Peyer's patch (tissue), 4 donors: Measurements from ENCODE around the gene KIF6.

ENCODE experiments used
- POLR2A ChIP-seq, 2 donors: fragments of 450-650 bp; IDR thresholded peaks; one replicate each; pipeline ENCODE4 v1.5.1; 2017; ENCODE audit warnings: antibody characterized with exemption in 2 of 2, mild to moderate bottlenecking in 2 of 2, moderate library complexity in 2 of 2
- TF ChIP-seq, protein P1 (sequence below), 6 experiments: fragments of 450-650 bp in 4 of 6; fragments of 200-600 bp in 2 of 6; sonication (generic) in 1 of 6; IDR thresholded peaks; one replicate each; pipeline ENCODE4 v1.5.1; 2017 to 2019; ENCODE audit warnings: antibody characterized with exemption in 6 of 6, mild to moderate bottlenecking in 3 of 6, moderate library complexity in 1 of 6

DNA sequence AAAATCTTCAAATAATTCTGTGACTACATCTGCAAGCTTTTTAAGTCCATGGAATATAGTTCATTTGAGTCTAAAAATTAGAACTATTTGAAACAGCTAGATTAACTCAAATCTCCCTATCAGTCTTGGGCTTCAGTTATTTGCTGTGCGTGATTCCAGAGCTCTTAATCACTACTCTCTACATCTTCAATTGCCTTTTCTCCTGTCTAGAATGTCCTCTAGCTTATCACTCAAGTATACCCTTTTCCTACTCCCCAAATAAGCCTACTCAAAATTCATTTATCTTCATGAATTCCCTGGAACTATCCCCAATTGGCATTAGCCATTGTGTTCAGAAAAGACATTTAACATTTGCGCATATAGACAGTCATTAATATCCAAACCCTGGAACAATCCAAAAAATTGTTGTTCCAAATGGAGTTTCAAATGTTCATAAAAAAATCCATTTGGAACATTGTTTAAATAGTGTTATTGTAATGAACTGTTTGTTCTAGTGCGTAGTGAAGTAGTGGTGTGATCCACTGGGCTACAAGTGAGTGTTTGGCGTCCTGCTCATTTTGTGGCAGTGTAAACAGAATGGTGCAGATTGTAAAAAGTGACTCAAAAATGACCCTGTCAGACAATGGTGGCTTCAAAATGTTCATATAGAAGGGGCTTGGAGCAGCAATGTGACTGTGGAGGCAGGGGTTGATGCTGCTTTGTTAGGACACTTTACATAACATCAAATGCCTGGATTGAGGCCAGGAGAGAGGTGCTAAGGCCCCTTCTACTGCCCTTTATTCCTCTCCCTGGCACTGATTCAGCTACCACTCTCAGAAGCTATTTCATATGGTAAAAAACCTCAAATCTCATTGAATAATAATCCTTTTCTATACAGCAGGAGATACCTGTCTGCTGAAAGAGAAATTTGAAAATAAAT is 122.3 kb downstream of the KIF6 start:
- TF ChIP-seq, protein P1, sequence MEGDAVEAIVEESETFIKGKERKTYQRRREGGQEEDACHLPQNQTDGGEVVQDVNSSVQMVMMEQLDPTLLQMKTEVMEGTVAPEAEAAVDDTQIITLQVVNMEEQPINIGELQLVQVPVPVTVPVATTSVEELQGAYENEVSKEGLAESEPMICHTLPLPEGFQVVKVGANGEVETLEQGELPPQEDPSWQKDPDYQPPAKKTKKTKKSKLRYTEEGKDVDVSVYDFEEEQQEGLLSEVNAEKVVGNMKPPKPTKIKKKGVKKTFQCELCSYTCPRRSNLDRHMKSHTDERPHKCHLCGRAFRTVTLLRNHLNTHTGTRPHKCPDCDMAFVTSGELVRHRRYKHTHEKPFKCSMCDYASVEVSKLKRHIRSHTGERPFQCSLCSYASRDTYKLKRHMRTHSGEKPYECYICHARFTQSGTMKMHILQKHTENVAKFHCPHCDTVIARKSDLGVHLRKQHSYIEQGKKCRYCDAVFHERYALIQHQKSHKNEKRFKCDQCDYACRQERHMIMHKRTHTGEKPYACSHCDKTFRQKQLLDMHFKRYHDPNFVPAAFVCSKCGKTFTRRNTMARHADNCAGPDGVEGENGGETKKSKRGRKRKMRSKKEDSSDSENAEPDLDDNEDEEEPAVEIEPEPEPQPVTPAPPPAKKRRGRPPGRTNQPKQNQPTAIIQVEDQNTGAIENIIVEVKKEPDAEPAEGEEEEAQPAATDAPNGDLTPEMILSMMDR (IDR thresholded peaks at IDR 0.05): no peak
- TF ChIP-seq POLR2A (IDR thresholded peaks at IDR 0.05): no peak
